DND-41 (cell line): ENCODE data around the gene PRKCZ.

Source experiments
- CTCF ChIP-seq: IDR thresholded peaks from 2 replicates; pipeline ENCODE4 v1.5.1; 2012; ENCODE audit warnings: borderline replicate concordance, low read length, moderate library complexity, mild to moderate bottlenecking; ENCODE audit not compliant: poor library complexity, severe bottlenecking; ENCODE audit errors: extremely low read depth
- EZH2 ChIP-seq: IDR thresholded peaks from 3 replicates; pipeline ENCODE4 v1.6.1; 2012; ENCODE audit warnings: borderline replicate concordance, low read depth, mild to moderate bottlenecking, moderate library complexity, low read length, inconsistent platforms; ENCODE audit not compliant: severe bottlenecking

- TF ChIP-seq CTCF (peak; percentile 54), EZH2 (no peak)
Measured at GRCh38 chr1:2046174-2046917, 3.9 kb upstream of the PRKCZ start.
